HG03565 (cell line): Measurements from ENCODE around the gene USP47.

ENCODE experiments used
- ATAC-seq: cut with Tn5 transposase; IDR thresholded peaks from one replicate; pipeline ENCODE4 v1.9.1; 2021; ENCODE audit warnings: mild to moderate bottlenecking, moderate library complexity; ENCODE audit not compliant: unreplicated experiment

Gene USP47

DNA sequence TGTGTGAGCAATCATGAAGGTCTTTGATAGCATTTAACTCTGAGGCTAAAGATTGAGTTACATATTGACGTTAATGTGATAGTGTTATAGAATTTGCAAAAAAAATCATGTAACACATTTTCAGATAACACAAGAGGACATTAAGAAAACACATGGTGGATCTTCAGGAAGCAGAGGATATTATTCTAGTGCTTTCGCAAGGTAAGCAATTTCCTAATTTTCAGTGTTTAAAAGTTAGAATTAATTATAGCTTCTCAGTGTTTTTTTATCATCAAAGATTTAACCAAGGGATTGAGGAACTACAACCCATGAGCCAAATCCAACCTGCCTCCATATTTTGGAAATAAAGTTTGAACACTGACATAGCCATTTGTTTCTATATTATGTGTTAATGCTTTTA, 88.1 kb downstream of the USP47 start:
- ATAC-seq: no peak

DNA sequence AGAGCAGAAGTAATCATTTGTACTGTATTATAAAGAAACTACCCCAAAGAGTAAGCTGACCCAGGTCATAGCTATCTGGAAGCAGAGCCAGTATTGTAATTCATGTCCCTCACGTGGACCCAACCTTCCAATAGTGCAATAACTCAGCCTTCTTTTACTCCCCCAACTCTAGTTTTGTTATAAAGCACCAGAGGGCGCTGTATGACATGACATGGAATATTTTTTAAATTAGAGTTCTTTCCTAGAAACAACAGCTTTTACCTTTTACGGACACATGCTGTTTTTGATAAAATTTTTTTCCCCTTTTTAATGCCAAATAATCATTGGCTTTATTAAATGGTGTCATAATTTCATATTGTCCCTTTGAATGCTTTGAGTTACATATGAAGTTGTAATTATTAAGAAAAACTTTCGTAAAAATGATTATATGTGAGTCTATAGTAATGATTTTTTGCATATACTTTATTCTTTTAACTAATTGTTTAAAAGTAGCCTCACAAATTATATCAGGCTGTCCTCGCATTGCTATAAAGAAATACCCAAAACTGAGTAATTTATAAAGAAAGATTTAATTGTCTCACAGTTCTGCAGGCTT, 89.8 kb downstream of the USP47 start:
- ATAC-seq: no peak

DNA sequence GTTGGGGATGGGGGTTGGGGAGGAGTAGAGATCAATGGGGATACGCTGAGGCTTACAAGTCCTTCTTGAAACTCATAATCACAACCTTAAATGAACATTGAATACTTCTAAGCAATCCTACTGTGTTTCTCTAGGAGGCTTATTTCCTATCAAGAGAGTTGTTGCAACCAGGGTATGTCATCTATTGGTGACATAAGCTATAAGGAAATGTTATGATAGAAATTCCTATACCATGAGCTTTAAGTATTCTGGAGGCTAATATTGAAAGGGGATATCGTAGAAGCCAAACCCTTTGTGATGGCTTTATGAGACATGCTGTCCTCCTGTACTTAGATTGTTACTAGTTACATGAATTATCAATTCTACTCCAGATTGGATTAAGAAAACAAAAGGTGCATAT, 93.8 kb downstream of the USP47 start:
- no peak for ATAC-seq

DNA sequence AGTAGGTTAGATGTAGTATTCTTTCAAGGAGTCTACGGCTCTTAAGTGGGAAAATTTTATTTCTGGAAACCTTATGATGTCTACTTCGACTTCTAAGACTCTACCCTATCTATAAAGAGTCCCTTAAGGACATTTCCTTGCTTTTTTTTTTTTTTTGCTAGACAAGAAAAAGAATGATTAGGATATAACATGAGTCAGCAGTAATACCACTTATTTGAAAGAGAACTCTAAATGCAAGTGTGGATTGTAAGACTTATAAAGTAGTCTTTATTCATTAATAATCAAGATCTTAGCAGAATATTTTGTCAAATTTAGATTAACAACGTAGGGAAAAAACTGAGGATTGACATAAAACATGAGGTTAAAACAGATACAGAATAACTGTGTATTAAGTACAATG, 95.7 kb downstream of the USP47 start:
- ATAC-seq: no peak

DNA sequence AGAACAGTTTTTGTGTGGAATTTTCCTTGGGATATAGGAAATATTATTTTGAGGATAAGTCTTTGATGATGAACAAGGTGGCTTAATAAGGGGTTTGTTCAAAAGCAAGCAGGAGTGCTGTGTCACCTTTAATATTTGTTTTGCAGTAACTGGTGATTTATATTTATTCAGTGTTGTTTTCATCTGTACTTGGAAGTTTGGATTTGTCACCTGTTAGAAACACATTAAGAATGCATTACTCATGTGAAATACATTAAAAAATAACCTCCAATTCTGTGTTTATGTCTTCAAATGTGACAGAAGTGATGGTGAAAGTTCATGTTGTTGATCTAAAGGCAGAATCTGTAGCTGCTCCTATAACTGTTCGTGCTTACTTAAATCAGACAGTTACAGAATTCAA, 96.2 kb downstream of the USP47 start:
- no peak for ATAC-seq

DNA sequence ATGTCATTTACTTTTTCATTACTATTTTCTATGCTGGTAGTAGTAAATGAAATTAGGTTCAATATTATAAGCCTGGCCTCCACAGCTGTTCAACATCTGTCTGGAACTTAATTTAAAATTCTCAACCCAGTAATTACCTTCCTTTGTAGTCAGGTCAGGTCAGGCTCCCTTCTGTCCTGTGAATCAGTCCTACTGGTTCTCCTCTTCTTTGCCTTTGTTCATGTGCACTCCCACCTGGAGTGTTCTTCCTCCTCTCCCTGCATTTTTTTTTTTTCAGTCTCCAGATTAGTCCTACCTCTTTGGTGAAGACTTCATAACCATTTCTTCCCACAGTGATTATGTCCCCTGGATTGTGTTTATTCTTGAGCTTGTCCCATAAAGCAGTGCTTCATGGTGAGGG, 98.8 kb downstream of the USP47 start:
- ATAC-seq: no peak

DNA sequence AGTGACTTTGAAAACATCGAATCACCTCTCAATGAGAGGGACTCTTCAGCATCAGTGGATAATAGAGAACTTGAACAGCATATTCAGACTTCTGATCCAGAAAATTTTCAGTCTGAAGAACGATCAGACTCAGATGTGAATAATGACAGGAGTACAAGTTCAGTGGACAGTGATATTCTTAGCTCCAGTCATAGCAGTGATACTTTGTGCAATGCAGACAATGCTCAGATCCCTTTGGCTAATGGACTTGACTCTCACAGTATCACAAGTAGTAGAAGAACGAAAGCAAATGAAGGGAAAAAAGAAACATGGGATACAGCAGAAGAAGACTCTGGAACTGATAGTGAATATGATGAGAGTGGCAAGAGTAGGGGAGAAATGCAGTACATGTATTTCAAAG, 100.9 kb downstream of the USP47 start:
- no peak for ATAC-seq

DNA sequence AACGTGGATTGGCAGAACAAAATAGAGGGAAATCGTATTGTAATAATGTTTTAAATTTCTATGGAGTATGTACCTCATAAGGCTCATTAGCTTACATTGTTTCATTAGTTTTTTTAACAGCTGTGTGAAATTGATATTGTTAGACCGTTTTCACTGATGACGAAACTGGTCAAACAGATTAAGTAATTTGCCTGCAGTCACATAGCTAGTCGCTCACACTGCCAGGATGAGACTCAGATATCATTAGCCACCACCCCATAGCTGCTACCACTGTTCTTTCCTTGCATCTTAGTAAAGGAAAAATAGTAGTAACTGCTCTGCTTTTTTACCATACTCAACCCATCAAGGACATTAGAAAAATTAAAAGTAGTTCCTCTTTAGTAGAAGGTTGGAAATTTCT, 102.7 kb downstream of the USP47 start:
- no peak for ATAC-seq

DNA sequence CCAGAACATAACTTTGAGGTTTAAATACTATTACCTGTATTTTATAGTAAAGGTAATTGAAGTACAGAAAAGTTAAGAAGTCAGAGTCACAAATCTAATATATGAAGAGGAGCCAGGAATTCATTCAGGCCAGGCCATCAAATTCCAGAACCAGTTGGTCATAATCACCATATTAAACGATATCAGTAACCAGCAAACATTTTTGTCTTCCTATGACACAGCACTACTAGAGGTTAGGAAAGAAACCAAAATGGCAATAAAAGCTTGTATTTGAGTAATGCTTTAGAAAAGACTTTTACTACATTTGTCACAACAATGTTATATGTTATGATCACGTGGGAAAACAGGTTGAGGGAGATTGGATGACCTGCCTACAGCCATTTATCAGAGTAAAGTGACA, 104.4 kb downstream of the USP47 start:
- ATAC-seq: no peak

DNA sequence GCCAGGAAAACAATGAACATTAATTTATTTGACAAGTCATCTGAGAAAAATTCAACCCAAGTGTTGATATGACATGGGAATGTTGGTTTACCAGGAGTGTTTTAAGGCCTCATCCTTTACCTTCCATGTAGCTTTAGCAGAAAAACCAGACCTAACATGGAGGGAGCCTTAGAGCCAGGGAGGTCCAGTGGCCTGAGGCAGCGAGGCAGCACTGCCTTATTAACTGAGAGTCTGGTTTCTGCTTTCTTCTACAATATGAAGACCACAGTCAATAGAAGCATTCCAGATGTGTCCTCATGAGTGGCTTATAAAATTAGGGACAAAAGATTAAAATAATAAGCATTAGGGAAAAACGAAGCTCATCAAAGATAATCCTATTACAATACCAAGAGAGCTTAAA, 105.1 kb downstream of the USP47 start:
- no peak for ATAC-seq

DNA sequence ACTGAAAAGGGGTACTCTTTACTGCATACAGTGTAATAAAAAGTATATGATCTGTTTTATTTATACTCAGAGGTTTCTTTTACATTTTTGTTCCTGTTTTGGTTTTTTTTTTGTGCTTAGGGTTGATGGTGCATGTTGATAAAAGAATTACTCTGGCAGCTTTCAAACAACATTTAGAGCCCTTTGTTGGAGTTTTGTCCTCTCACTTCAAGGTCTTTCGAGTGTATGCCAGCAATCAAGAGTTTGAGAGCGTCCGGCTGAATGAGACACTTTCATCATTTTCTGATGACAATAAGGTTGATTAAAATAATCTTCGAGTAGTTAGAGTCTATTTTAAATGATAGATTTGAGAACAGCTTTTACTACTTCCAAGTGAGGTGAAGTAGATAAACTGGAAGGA, 106.1 kb downstream of the USP47 start:
- ATAC-seq: no peak

DNA sequence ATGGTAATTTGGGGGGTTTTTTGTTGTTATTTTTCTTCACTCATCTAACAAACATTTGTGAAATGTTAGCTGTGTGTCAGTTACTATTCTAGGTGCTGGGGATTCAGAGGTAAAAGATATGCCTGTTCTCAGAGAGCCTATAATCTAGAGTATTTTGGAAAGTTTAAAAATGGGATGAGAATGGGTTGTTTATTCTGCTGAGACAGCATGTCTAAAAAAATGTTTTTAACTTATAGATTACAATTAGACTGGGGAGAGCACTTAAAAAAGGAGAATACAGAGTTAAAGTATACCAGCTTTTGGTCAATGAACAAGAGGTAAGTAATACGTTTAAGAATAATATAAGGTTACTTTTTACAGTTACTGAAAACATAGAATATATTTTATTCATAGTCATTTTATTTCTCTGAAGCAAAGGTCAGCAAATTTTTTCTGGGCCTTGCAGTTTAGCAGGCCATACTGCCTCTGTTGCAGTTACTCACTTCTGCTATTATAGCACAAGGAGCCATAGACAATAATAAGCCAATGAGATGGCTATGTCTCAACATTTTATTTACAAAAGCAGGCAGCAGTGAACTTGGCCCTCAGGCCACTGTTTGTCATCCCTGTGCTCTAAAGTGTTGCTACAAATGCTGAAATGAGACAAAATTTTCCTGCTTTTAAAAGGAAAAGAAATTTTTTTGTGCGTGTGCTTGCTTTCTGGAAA, 106.6 kb downstream of the USP47 start:
- ATAC-seq: no peak

DNA sequence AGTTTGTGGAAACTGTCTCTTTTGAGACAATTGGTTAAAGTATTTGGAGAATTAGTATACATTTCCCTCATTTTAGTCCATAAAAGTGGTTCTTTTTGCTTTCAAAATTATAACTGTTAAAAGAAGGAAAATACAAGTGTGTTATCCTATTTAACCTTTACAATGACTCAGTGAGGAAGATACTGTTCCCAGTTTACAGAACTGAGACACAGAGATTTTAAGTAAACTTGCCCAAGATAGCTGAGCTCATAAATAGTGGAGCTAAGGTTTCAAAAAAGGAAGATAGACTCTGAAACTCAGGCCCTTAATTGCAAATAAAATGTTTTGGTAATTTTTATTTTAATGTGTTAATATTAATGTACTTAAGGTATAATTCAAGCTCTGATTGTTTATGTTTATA, 107.7 kb downstream of the USP47 start:
- no peak for ATAC-seq

DNA sequence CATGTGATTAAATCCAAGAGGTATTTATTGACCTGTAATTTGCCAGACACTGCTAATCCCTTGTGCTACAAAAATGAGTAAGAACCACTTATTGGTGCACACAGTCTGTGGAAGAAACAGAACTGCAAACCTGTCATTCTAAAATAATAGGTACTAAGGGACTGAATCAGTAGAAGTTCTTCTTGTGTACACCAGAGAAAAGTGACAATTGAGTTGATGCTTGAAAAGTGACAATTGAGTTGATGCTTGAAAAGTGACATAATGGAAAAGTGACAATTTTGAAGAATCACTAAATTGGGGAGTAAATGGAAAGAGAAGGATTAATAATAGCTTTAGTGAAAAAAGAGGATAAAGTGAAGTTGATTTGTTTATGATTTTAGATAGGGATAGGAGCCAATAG, 110.3 kb downstream of the USP47 start:
- ATAC-seq: no peak

DNA sequence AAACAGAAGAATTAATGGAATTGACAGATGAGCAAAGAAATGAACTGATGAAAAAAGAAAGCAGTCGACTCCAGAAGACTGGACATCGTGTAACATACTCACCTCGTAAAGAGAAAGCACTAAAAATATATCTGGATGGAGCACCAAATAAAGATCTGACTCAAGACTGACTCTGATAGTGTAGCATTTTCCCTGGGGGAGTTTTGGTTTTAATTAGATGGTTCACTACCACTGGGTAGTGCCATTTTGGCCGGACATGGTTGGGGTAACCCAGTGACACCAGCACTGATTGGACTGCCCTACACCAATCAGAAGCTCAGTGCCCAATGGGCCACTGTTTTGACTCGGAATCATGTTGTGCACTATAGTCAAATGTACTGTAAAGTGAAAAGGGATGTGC, 114.2 kb downstream of the USP47 start:
- ATAC-seq: no peak

DNA sequence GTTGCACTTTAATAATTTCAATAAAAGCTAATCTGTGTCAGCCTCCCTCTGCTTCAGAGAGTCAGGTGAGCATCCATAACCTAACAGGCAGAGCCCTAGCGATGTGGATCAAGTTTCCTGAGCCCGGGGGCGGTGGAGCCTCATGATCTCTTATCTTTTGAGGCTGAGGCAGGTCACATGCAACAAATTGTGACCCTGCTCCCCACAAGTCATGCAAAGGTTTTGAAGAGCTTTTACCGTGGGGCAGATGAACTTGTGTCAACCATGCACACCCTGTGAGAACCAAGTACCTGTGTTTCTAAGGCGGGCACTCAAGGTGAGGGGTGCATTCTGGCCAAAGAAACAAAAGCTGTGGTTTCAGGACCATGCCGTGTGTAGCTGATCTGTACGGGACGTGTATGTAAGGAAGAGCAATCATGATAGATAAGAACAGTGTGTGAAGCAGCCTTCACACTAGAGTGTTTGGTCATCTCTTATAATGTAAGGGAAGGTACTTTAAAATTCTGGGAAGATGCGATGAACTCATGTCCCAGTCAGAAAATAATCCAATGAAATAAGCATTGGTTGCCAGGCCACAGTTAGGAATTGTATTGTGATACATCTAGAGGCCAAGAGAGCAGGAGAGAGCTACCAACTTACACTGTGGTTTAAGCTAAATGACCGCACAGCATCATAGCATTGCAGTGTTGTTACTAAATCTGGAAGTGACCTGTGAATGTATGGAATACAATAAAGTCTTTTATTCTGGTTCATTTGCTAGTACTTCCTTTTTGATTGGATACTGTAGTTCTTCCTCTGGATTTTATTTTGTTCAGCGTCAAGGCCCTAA, 116.8 kb downstream of the USP47 start:
- ATAC-seq: no peak

DNA sequence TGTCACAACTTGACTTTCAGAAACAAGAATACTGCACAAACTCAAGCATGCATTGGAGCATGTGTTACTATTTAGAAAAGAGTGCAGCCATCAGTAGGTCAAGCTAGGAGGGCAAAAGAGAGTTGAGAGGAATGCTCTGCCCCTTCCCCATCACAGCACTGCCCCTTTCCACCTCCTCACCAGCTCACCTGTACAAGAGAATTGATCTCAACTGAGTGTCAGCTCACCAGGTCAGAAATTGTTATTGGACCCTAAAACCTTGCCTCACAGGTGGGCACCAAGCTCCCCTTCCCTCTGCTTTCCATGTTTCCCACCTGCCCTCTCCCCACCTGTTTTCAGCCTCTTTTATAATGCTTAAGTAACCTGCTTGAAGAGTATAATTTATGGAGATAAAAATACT, 117.8 kb downstream of the USP47 start:
- ATAC-seq: no peak

DNA sequence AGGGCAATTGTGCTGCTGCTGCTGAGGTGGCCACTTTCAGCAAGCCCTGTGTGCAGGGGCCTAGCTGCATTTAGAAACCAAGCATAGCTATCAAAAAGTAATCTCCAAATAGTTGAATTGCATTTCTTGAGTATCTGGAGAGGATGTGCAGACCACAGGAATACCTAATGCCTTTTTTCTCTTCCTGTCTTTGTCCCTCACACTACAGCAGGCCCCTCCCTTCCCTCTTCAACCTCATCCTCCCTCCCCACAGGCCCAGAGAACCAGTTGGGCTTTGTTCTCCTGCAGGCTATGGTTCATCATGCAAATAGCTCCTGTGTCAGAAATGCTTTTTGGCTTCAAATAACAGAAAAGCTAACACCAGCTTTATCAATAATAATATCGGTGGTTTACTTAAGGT, 118.9 kb downstream of the USP47 start:
- no peak for ATAC-seq

DNA sequence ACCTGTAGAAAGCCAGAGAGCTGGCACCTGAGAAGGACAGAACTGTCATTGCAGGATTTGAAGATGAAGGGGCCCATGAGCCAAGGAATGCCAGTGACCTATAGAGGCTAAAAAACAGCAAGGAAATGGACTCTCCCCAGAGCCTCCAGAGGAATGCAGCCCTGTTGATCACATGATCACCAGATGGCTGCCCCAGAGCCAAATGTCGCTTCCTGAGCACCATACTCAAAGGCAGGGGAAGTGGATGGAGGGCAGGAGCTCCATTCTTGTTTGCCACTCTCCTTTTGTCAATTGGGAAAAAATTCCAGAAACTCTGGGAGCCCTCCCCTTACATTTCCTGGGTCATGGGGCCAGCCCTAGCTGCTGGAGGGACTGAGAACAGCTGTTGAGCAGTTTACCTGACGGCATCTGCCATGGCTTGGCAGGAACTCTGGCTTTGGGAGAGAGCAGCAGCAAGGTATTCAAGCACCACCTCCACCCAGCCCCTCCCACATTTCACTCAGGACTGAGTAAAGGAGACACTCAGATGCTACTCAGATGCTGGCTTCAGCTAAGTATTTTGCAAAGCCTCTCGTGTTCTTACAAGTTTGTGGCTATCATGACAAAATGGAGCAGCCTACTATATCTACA, 119.7 kb downstream of the USP47 start:
- no peak for ATAC-seq

DNA sequence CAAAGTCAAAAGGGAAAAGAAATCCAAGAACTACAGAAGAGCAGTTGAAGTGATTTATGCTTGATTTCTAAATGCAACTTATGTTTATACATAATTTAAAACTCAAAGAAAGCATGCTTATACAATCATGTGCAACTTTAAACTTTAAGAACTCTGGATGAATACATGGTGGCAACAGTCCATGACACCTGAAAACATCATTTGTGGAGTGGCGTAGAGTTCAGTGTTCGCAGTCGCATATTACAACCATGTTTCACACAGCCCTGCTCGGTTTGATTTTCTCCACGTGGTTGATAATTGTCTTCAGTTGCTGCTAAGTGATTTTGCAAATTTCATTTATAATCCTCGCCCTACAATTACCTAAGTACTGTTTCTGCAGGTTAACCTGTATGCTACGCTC, 121.3 kb downstream of the USP47 start:
- ATAC-seq: no peak

DNA sequence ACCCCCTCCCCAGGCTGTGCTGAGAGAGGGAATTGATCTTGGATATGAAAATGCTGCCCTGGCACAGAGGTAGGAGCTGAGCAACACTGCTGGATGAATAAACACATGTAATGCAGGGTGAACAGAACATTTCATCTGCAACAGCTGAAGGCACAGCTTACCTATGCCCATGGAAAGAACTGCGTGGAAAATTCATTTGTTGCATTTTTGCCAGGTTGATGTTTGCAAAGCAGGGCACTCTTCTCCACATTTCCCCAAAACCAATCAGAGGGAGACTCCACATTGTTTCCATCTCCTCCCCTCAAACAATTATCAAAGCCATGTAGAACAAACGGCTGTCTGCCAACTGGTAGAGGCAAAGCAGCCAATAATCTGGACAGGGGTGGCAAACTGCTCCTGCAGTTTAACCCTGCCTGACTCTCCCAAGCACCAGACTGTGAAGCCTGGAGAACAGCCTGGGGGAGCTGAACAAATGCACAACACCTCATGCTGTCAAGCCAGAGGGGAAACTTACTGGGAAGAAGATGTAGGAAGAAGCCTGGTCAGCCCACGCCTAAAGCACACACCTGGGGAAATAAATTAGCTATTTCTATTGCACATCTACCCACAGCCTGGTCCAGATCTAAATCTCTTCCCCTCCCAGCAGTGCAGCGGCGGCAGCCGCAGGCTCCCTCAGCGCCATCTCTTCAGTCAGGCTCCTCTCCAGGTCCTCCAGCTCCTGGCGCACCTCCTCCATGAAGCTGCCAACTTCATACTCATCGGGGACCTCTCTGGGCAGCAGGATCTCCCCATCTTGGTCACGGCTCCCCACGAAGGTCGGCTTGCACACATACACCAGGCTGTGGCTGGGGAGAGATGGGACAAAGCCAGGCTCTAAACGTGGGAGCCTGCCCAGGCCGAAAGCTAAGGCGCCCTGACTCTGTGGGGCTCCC, 122.3 kb downstream of the USP47 start:
- ATAC-seq: no peak
